ENCODE measurements around the gene PPIL1.

DNA sequence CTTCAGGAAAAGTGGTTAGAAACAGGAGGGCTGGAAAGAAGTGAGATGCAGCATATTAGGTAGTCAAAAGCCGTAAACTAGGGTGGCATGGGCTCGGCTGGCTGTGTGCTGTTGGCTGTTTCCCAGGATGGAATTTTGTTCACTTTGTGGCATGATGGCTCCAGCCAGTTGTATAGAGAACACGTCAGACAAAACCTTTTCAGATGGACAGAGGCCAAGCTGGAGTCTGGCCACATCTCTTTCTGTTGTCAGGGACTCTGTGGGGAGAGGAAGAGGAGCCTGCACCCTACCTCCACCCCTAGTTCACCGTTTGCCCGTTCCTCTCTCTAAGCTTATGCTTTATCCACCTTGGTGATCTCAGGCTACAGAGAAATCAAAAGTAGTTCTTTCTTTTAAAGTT is 33.2 kb upstream of the PPIL1 start:
- TF ChIP-seq SRF (IDR thresholded peaks at IDR 0.05; ENCODE audit: low read depth in 2 of 2, low read length in 2 of 2) (no peak), YY1 (IDR thresholded peaks at IDR 0.05; ENCODE audit: low read depth, low read length) (no peak), TAF1 (IDR thresholded peaks at IDR 0.05; ENCODE audit: borderline replicate concordance, low read depth, low read length) (no peak), PAX5 (IDR thresholded peaks at IDR 0.05; ENCODE audit: borderline replicate concordance, low read depth, low read length) (no peak), ESRRA (IDR thresholded peaks at IDR 0.05; ENCODE audit: low read length) (no peak), MXI1 (IDR thresholded peaks at IDR 0.05; ENCODE audit: low read depth, low read length) (no peak), ZSCAN29 (IDR thresholded peaks at IDR 0.05) (no peak), RCOR1 (conservative IDR thresholded peaks at IDR 0.05; ENCODE audit: low read depth, low read length) (no peak), BHLHE40 (IDR thresholded peaks at IDR 0.05; ENCODE audit: borderline replicate concordance in 1 of 2, low read depth in 2 of 2, low read length in 1 of 2) (no peak), RFX5 (IDR thresholded peaks at IDR 0.05; ENCODE audit: low read depth, low read length) (no peak)
- TF ChIP-seq, protein P1, sequence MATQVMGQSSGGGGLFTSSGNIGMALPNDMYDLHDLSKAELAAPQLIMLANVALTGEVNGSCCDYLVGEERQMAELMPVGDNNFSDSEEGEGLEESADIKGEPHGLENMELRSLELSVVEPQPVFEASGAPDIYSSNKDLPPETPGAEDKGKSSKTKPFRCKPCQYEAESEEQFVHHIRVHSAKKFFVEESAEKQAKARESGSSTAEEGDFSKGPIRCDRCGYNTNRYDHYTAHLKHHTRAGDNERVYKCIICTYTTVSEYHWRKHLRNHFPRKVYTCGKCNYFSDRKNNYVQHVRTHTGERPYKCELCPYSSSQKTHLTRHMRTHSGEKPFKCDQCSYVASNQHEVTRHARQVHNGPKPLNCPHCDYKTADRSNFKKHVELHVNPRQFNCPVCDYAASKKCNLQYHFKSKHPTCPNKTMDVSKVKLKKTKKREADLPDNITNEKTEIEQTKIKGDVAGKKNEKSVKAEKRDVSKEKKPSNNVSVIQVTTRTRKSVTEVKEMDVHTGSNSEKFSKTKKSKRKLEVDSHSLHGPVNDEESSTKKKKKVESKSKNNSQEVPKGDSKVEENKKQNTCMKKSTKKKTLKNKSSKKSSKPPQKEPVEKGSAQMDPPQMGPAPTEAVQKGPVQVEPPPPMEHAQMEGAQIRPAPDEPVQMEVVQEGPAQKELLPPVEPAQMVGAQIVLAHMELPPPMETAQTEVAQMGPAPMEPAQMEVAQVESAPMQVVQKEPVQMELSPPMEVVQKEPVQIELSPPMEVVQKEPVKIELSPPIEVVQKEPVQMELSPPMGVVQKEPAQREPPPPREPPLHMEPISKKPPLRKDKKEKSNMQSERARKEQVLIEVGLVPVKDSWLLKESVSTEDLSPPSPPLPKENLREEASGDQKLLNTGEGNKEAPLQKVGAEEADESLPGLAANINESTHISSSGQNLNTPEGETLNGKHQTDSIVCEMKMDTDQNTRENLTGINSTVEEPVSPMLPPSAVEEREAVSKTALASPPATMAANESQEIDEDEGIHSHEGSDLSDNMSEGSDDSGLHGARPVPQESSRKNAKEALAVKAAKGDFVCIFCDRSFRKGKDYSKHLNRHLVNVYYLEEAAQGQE (IDR thresholded peaks at IDR 0.05; ENCODE audit: low read depth, low read length): no peak
- TF ChIP-seq, protein P2, sequence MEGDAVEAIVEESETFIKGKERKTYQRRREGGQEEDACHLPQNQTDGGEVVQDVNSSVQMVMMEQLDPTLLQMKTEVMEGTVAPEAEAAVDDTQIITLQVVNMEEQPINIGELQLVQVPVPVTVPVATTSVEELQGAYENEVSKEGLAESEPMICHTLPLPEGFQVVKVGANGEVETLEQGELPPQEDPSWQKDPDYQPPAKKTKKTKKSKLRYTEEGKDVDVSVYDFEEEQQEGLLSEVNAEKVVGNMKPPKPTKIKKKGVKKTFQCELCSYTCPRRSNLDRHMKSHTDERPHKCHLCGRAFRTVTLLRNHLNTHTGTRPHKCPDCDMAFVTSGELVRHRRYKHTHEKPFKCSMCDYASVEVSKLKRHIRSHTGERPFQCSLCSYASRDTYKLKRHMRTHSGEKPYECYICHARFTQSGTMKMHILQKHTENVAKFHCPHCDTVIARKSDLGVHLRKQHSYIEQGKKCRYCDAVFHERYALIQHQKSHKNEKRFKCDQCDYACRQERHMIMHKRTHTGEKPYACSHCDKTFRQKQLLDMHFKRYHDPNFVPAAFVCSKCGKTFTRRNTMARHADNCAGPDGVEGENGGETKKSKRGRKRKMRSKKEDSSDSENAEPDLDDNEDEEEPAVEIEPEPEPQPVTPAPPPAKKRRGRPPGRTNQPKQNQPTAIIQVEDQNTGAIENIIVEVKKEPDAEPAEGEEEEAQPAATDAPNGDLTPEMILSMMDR (IDR thresholded peaks at IDR 0.05 in 2 of 3, conservative IDR thresholded peaks at IDR 0.05 in 1 of 3; ENCODE audit: control insufficient read depth in 2 of 3, extremely low read depth in 1 of 3, insufficient read depth in 1 of 3, low read depth in 3 of 3, low read length in 3 of 3): no peak
- TF ChIP-seq, protein P3, sequence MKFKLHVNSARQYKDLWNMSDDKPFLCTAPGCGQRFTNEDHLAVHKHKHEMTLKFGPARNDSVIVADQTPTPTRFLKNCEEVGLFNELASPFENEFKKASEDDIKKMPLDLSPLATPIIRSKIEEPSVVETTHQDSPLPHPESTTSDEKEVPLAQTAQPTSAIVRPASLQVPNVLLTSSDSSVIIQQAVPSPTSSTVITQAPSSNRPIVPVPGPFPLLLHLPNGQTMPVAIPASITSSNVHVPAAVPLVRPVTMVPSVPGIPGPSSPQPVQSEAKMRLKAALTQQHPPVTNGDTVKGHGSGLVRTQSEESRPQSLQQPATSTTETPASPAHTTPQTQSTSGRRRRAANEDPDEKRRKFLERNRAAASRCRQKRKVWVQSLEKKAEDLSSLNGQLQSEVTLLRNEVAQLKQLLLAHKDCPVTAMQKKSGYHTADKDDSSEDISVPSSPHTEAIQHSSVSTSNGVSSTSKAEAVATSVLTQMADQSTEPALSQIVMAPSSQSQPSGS (IDR thresholded peaks at IDR 0.05; ENCODE audit: low read length): no peak
- TF ChIP-seq, protein P4, sequence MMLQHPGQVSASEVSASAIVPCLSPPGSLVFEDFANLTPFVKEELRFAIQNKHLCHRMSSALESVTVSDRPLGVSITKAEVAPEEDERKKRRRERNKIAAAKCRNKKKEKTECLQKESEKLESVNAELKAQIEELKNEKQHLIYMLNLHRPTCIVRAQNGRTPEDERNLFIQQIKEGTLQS (IDR thresholded peaks at IDR 0.05; ENCODE audit: borderline replicate concordance, extremely low read depth, low read depth, low read length): no peak

Measured in GM12878 (cell line).